ENCODE measurements around the gene RARRES2.

GRCh38 chr7:150378115-150378852, 36.9 kb upstream of the RARRES2 start:
- TF ChIP-seq TAF1 (IDR thresholded peaks at IDR 0.05; ENCODE audit: low read depth, low read length), result no peak
- TF ChIP-seq POLR2A (IDR thresholded peaks at IDR 0.05; ENCODE audit: low read depth, low read length), result no peak; the same call in 1 of the 2 replicates
